Metanephros (tissue), 2 donors: ENCODE results near the gene TRAPPC4. TPM values are rescaled to one million over a fixed set of nuclear protein-coding genes. Genes with fewer than 3 reads are reported as not detected.

Source experiments
- small RNA-seq: library from RNA; depleted of rRNA; stranded (forward); fragments of <200 nt; gene quantifications from one replicate; pipeline ENCODE3, GENCODE V24; 2014; ENCODE audit warnings: low replicate concordance
- total RNA-seq: library from RNA; depleted of rRNA; stranded (reverse); fragments of >200 nt; gene quantifications from one replicate; pipeline ENCODE4 v1.2.3, GENCODE V29; 2014

The TRAPPC4 gene
- total RNA-seq: 58.5 TPM

GRCh38 chr11:119018074-119018938 is at the start of gene TRAPPC4, which contains the start of gene RPS25:
TSS of gene TRAPPC4 (plus strand) at chr11:119018766. CDS start at chr11:119018796, 30 bp downstream.
TSS of gene RPS25 (minus strand) at chr11:119018343. CDS start at chr11:119018284, 59 bp downstream.

GRCh38 chr11:118971646-118972045 is 46.9 kb upstream of the TRAPPC4 start, which contains the start of gene FOXR1:
TSS of gene FOXR1 (plus strand) at chr11:118971761. CDS start at chr11:118971932, 171 bp downstream.

GRCh38 chr11:118997627-118998387 is 20.8 kb upstream of the TRAPPC4 start, which contains the start of gene CENATAC:
TSS of gene CENATAC (plus strand) at chr11:118998138. CDS start at chr11:118998198, 60 bp downstream.

GRCh38 chr11:119030329-119031047 is 11.9 kb downstream of the TRAPPC4 start, which contains the start of gene SLC37A4:
TSS of gene SLC37A4 (minus strand) at chr11:119030877.

GRCh38 chr11:119057000-119057769 is 38.6 kb downstream of the TRAPPC4 start, which contains the start of gene HYOU1:
TSS of gene HYOU1 (minus strand) at chr11:119057205. CDS start at chr11:119056160, 1,045 bp downstream.

GRCh38 chr11:119067371-119068222 is 49.0 kb downstream of the TRAPPC4 start, which contains the start of gene VPS11:
TSS of gene VPS11 (plus strand) at chr11:119067818. CDS start at chr11:119067824, 6 bp downstream.

Small RNA genes lying within 50 kb of the gene (small RNA-seq; reads per million reads assigned to genes)
- gene AP003392.2 (not detected), gene RF00017 (not detected), gene RF00019 (not detected)

Other genes with a start within 250 kb of the TRAPPC4 start
- gene DDX6, start 227.6 kb upstream of the TRAPPC4 start, total RNA-seq: 149 TPM
- 0.06 TPM for gene CXCR5, start 134.9 kb upstream of the TRAPPC4 start, total RNA-seq
- gene BCL9L, start 92.8 kb upstream of the TRAPPC4 start, total RNA-seq: 31.4 TPM
- 7.9 TPM for gene UPK2, start 62.5 kb upstream of the TRAPPC4 start, total RNA-seq
- gene FOXR1, start 47.0 kb upstream of the TRAPPC4 start, total RNA-seq: not detected
- gene CENATAC, start 20.6 kb upstream of the TRAPPC4 start, total RNA-seq: 30.3 TPM
- gene RPS25, start 423 bp upstream of the TRAPPC4 start, total RNA-seq: 541 TPM
- gene SLC37A4, start 12.1 kb downstream of the TRAPPC4 start, total RNA-seq: 35.3 TPM
- gene HYOU1, start 38.4 kb downstream of the TRAPPC4 start, total RNA-seq: 64.1 TPM
- gene VPS11, start 49.1 kb downstream of the TRAPPC4 start, total RNA-seq: 40.3 TPM
- 19.7 TPM for gene HMBS, start 66.1 kb downstream of the TRAPPC4 start, total RNA-seq
- gene DPAGT1, start 83.1 kb downstream of the TRAPPC4 start, total RNA-seq: 20.0 TPM
- gene C2CD2L, start 88.6 kb downstream of the TRAPPC4 start, total RNA-seq: 6.9 TPM
- gene HINFP, start 102.8 kb downstream of the TRAPPC4 start, total RNA-seq: 26.6 TPM
- gene ABCG4, start 130.3 kb downstream of the TRAPPC4 start, total RNA-seq: 0.76 TPM
- gene NLRX1, start 150.0 kb downstream of the TRAPPC4 start, total RNA-seq: 23.4 TPM
- 12.4 TPM for gene NHERF4, start 166.7 kb downstream of the TRAPPC4 start, total RNA-seq
- 15.9 TPM for gene CBL, start 187.6 kb downstream of the TRAPPC4 start, total RNA-seq